ENCODE results near the gene AVEN. TPM values are rescaled to one million over a fixed set of nuclear protein-coding genes. Genes with fewer than 3 reads are reported as not detected.

The AVEN gene
- total RNA-seq, 1 experiment from 2014 or later, result 17.0 TPM

DNA sequence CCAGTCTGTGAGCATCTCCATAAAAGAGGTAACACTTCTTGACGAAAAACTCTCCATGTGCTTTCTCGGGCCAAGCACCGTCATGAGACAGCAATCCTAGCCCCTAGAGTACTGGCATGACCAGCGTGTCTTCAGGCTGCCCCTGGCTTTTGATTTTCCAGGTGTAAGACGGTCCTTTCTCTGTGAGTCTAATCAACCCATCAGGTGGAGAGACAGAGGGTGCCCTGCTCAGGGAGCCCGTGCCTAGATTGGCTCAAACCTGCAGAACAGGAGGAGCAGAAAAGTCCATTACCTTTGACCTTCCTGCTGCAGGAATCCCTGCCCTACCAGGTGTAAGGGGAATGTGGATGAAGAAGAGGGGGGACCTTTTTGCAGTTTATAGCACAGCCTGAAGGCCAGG, 180.2 kb downstream of the AVEN start:
- CTCF ChIA-PET, result no interaction called here
- intact Hi-C loops (cut with micrococcal nuclease; ENCODE audit: unreplicated experiment), result no loop called here
- no peak for TF ChIP-seq EZH2 (IDR thresholded peaks at IDR 0.05; ENCODE audit: borderline replicate concordance, low read depth, low read length, poor library complexity, severe bottlenecking)
- TF ChIP-seq CTCF (conservative IDR thresholded peaks at IDR 0.05; ENCODE audit: low read depth, low read length), result no peak

GRCh38 chr15:33857726-33858125, 181.3 kb downstream of the AVEN start:
- POLR2A ChIA-PET (ENCODE audit: low non-redundant PET), result no interaction called here
- Histone ChIP-seq H3K4me3 (ENCODE audit: low read depth, low read length, poor library complexity, severe bottlenecking) (no peak overlapping the region), H3K9me3 (ENCODE audit: low read depth, low read length, poor library complexity, severe bottlenecking) (no peaks in the 10 kb centered on the region), H3K36me3 (ENCODE audit: insufficient read depth, low read length, poor library complexity, severe bottlenecking) (no peaks in the 10 kb centered on the region), H3K27ac (ENCODE audit: low read depth, low read length, poor library complexity, severe bottlenecking) (no peak overlapping the region), H3K27me3 (replicated peaks; ENCODE audit: insufficient read depth, low read depth, low read length, poor library complexity) (no peaks in the 10 kb centered on the region), H3K4me1 (ENCODE audit: insufficient read depth, low read length, poor library complexity, severe bottlenecking) (no peaks in the 10 kb centered on the region)
- BruUV-seq (replicated peaks), result no TSS peak
- intact Hi-C loops (cut with micrococcal nuclease; ENCODE audit: unreplicated experiment), result no loop called here
- CTCF ChIA-PET, result no interaction called here
- no peak for DNase-seq (ENCODE audit: low spot score)
- TF ChIP-seq EZH2 (IDR thresholded peaks at IDR 0.05; ENCODE audit: borderline replicate concordance, low read depth, low read length, poor library complexity, severe bottlenecking) (no peak), CTCF (conservative IDR thresholded peaks at IDR 0.05; ENCODE audit: low read depth, low read length) (no peak)

More for the DNA sequence above, 180.2 kb downstream of the AVEN start:
- no peak for DNase-seq (ENCODE audit: low spot score)
- Histone ChIP-seq H3K27me3 (replicated peaks; ENCODE audit: insufficient read depth, low read depth, low read length, poor library complexity) (no peaks in the 10 kb centered on the region), H3K4me3 (ENCODE audit: low read depth, low read length, poor library complexity, severe bottlenecking) (no peak overlapping the region), H3K36me3 (ENCODE audit: insufficient read depth, low read length, poor library complexity, severe bottlenecking) (no peaks in the 10 kb centered on the region), H3K4me1 (ENCODE audit: insufficient read depth, low read length, poor library complexity, severe bottlenecking) (no peaks in the 10 kb centered on the region), H3K9me3 (ENCODE audit: low read depth, low read length, poor library complexity, severe bottlenecking) (no peaks in the 10 kb centered on the region), H3K27ac (ENCODE audit: low read depth, low read length, poor library complexity, severe bottlenecking) (no peak overlapping the region)
- BruUV-seq (replicated peaks), result no TSS peak
- POLR2A ChIA-PET (ENCODE audit: low non-redundant PET), result no interaction called here

DNA sequence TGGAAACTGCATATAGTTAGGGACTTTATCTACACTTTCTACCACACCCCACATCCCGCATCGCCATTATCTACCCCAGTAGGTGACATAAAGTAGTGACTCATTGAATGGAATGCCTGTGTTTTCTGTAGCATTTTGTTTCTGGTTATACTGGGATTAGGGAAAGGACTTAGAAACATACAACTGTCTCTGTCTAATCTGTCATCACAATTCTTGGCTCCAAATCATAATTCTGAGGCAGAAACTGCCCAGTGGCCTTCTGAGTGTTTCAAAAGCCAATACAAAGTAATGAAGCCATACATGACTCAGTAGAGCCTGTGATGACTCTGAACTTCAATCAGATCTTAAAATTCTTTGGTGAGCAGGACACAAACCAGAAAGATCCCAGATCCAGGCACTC, 186.4 kb downstream of the AVEN start:
- ChIA-PET POLR2A (ENCODE audit: low non-redundant PET) (no interaction called here), CTCF (no interaction called here)
- no peaks in the 10 kb centered on the region for H3K27me3 ChIP-seq (replicated peaks; ENCODE audit: insufficient read depth, low read depth, low read length, poor library complexity)
- DNase-seq (ENCODE audit: low spot score), result peak; percentile 3
- no peaks in the 10 kb centered on the region for H3K36me3 ChIP-seq (ENCODE audit: insufficient read depth, low read length, poor library complexity, severe bottlenecking)
- no peak overlapping the region for H3K27ac ChIP-seq (ENCODE audit: low read depth, low read length, poor library complexity, severe bottlenecking)
- no TSS peak for BruUV-seq (replicated peaks)
- H3K4me1 ChIP-seq (ENCODE audit: insufficient read depth, low read length, poor library complexity, severe bottlenecking), result no peaks in the 10 kb centered on the region
- intact Hi-C loops (cut with micrococcal nuclease; ENCODE audit: unreplicated experiment), result no loop called here
- no peak for TF ChIP-seq EZH2 (IDR thresholded peaks at IDR 0.05; ENCODE audit: borderline replicate concordance, low read depth, low read length, poor library complexity, severe bottlenecking)
- no peak for TF ChIP-seq CTCF (conservative IDR thresholded peaks at IDR 0.05; ENCODE audit: low read depth, low read length)
- no peaks in the 10 kb centered on the region for H3K9me3 ChIP-seq (ENCODE audit: low read depth, low read length, poor library complexity, severe bottlenecking)
- H3K4me3 ChIP-seq (ENCODE audit: low read depth, low read length, poor library complexity, severe bottlenecking), result no peak overlapping the region
